H9 (cell line): ENCODE data around the gene PYGB. TPM values are rescaled to one million over a fixed set of nuclear protein-coding genes. Genes with fewer than 3 reads are reported as not detected.

Source experiments
- DNase-seq: peaks from one replicate; pipeline ENCODE4 v3.0.0-alpha.2; 2017
- H2AFZ ChIP-seq: one replicate; pipeline ENCODE4 v1.6.1; 2013; ENCODE audit warnings: mild to moderate bottlenecking, low read length, control low read depth, moderate library complexity
- H2AK5ac ChIP-seq: 2 replicates; pipeline ENCODE4 v1.6.1; 2013; ENCODE audit warnings: low read length, control low read depth, mixed read lengths; ENCODE audit not compliant: insufficient read length
- H2BK120ac ChIP-seq: one replicate; pipeline ENCODE4 v1.6.1; 2013; ENCODE audit warnings: low read depth, mild to moderate bottlenecking, low read length, control low read depth, inconsistent platforms; ENCODE audit not compliant: poor library complexity, severe bottlenecking
- H2BK12ac ChIP-seq: 2 replicates; pipeline ENCODE4 v1.6.1; 2013; ENCODE audit warnings: low read length, control low read depth, mixed read lengths, low read depth; ENCODE audit not compliant: insufficient read length
- H2BK15ac ChIP-seq: 2 replicates; pipeline ENCODE4 v1.6.1; 2013; ENCODE audit warnings: low read depth, low read length, control low read depth
- H2BK20ac ChIP-seq: one replicate; pipeline ENCODE4 v1.6.1; 2013; ENCODE audit warnings: low read depth, mild to moderate bottlenecking, low read length, control low read depth, inconsistent platforms; ENCODE audit not compliant: poor library complexity, severe bottlenecking
- H2BK5ac ChIP-seq: 2 replicates; pipeline ENCODE4 v1.6.1; 2013; ENCODE audit warnings: low read length, control low read depth, mixed read lengths; ENCODE audit not compliant: insufficient read length
- H3K14ac ChIP-seq: 2 replicates; pipeline ENCODE4 v1.6.1; 2013; ENCODE audit warnings: low read length, control low read depth; ENCODE audit not compliant: insufficient read depth
- H3K18ac ChIP-seq: 2 replicates; pipeline ENCODE4 v1.6.1; 2013; ENCODE audit warnings: low read depth, mild to moderate bottlenecking, mixed read lengths, low read length, control low read depth; ENCODE audit not compliant: insufficient read length
- H3K23ac ChIP-seq: 2 replicates; pipeline ENCODE4 v1.6.1; 2013; ENCODE audit warnings: low read length, control low read depth, mixed read lengths, low read depth; ENCODE audit not compliant: insufficient read length
- H3K23me2 ChIP-seq: 2 replicates; pipeline ENCODE4 v1.6.1; 2013; ENCODE audit warnings: low read depth, mild to moderate bottlenecking, mixed read lengths, low read length, control low read depth; ENCODE audit not compliant: insufficient read length, poor library complexity, severe bottlenecking
- H3K27ac ChIP-seq: 2 replicates; pipeline ENCODE4 v1.5.1; 2013; ENCODE audit warnings: low read length, control low read depth, mixed read lengths, low read depth; ENCODE audit not compliant: insufficient read length
- H3K27me3 ChIP-seq: 2 replicates; pipeline ENCODE4 v1.6.1; 2013; ENCODE audit warnings: low read length, control low read depth, inconsistent platforms; ENCODE audit not compliant: insufficient read depth
- H3K4ac ChIP-seq: 2 replicates; pipeline ENCODE4 v1.6.1; 2013; ENCODE audit warnings: low read depth, mild to moderate bottlenecking, control low read depth, inconsistent platforms, low read length, moderate library complexity
- H3K4me1 ChIP-seq: 2 replicates; pipeline ENCODE4 v1.6.1; 2013; ENCODE audit warnings: low read length, control low read depth, inconsistent platforms; ENCODE audit not compliant: insufficient read depth
- H3K4me2 ChIP-seq: 2 replicates; pipeline ENCODE4 v1.6.1; 2013; ENCODE audit warnings: low read length, control low read depth, mixed read lengths; ENCODE audit not compliant: insufficient read length, insufficient read depth
- H3K56ac ChIP-seq: 2 replicates; pipeline ENCODE4 v1.6.1; 2013; ENCODE audit warnings: low read depth, mild to moderate bottlenecking, mixed read lengths, low read length, control low read depth; ENCODE audit not compliant: insufficient read length
- H3K79me1 ChIP-seq: 2 replicates; pipeline ENCODE4 v1.6.1; 2013; ENCODE audit warnings: low read depth, mild to moderate bottlenecking, moderate library complexity, low read length, control low read depth, inconsistent platforms; ENCODE audit not compliant: insufficient read depth, poor library complexity, severe bottlenecking
- H3K79me2 ChIP-seq: 2 replicates; pipeline ENCODE4 v1.6.1; 2013; ENCODE audit warnings: low read length, control low read depth, inconsistent platforms; ENCODE audit not compliant: insufficient read depth
- H3K9ac ChIP-seq: 2 replicates; pipeline ENCODE4 v1.6.1; 2013; ENCODE audit warnings: low read length, control low read depth, mixed read lengths; ENCODE audit not compliant: insufficient read length; ENCODE audit errors: extremely low read depth
- H3K9me3 ChIP-seq: one replicate; pipeline ENCODE4 v1.6.1; 2013; ENCODE audit warnings: low read depth, low read length, inconsistent platforms; ENCODE audit not compliant: control insufficient read depth
- H3T11ph ChIP-seq: one replicate; pipeline ENCODE4 v1.6.1; 2013; ENCODE audit warnings: mild to moderate bottlenecking, low read length, control low read depth, inconsistent platforms
- H4K20me1 ChIP-seq: one replicate; pipeline ENCODE4 v1.6.1; 2013; ENCODE audit not compliant: control insufficient read depth, insufficient read length, insufficient read depth
- H4K5ac ChIP-seq: 2 replicates; pipeline ENCODE4 v1.6.1; 2013; ENCODE audit warnings: low read depth, mild to moderate bottlenecking, mixed read lengths, low read length, control low read depth; ENCODE audit not compliant: insufficient read length
- H4K8ac ChIP-seq: replicated peaks from 2 replicates; pipeline ENCODE4 v1.6.1; 2013; ENCODE audit warnings: low read length, control low read depth, mixed read lengths, low read depth; ENCODE audit not compliant: insufficient read length
- H4K91ac ChIP-seq: 2 replicates; pipeline ENCODE4 v1.6.1; 2013; ENCODE audit warnings: low read depth, mild to moderate bottlenecking, moderate library complexity, mixed read lengths, low read length, control low read depth; ENCODE audit not compliant: insufficient read length
- H3K27ac Mint-ChIP-seq, 3 experiments: 2 replicates in 2 of 3; 3 replicates in 1 of 3; pipeline ENCODE4 v1.8.0; 2020 to 2021; ENCODE audit warnings: mixed read lengths in 3 of 3, mild to moderate bottlenecking in 1 of 3, moderate library complexity in 1 of 3
- H3K27me3 Mint-ChIP-seq: 2 replicates; pipeline ENCODE4 v1.8.0; 2021; ENCODE audit warnings: low read depth, mild to moderate bottlenecking, moderate library complexity, mixed read lengths
- H3K36me3 Mint-ChIP-seq, 3 experiments: 2 replicates in 2 of 3; 3 replicates in 1 of 3; pipeline ENCODE4 v1.8.0; 2020 to 2021; ENCODE audit warnings: low read depth in 3 of 3, mixed read lengths in 3 of 3; ENCODE audit not compliant: insufficient read depth in 1 of 3
- H3K4me1 Mint-ChIP-seq, 2 experiments: 2 replicates each; pipeline ENCODE4 v1.8.0; 2020; ENCODE audit warnings: mixed read lengths in 2 of 2
- H3K4me3 Mint-ChIP-seq, 2 experiments: 2 replicates in 1 of 2; 3 replicates in 1 of 2; pipeline ENCODE4 v1.8.0; 2020 to 2021; ENCODE audit warnings: mild to moderate bottlenecking in 2 of 2, mixed read lengths in 2 of 2, moderate library complexity in 1 of 2
- H3K9me3 Mint-ChIP-seq, 2 experiments: 2 replicates in 1 of 2; 3 replicates in 1 of 2; pipeline ENCODE4 v1.8.0; 2020; ENCODE audit warnings: mild to moderate bottlenecking in 2 of 2, mixed read lengths in 2 of 2, moderate library complexity in 1 of 2
- CTCF ChIP-seq: fragments of 200-600 bp; sonication (generic); conservative IDR thresholded peaks from 3 replicates; pipeline ENCODE4 v1.8.0; 2021; ENCODE audit warnings: antibody characterized with exemption, mild to moderate bottlenecking
- WGBS: extraction: QIAGEN DNeasy Blood & Tissue Kit; methylation state at CpG from one replicate; pipeline ENCODE4 v1.1.7; 2013; ENCODE audit warnings: missing lambda C conversion rate, low lambda C conversion rate, mixed read lengths; ENCODE audit not compliant: insufficient read length; ENCODE audit errors: extremely low coverage; 5-methylcytosine and 5-hydroxymethylcytosine counted together
- total RNA-seq: library from RNA; stranded (reverse); gene quantifications from 2 replicates; pipeline ENCODE4 v1.2.1, GENCODE V29; 2021

Gene PYGB
- total RNA-seq, 1 experiment from 2014 or later, result 46.9 TPM

GRCh38 chr20:25214819-25215218 is 33.1 kb upstream of the PYGB start:
- DNase-seq, result no peak
- Histone ChIP-seq H2AK5ac (no peak overlapping the region), H2BK12ac (no peak overlapping the region), H3K56ac (no peak overlapping the region), H4K5ac (no peak overlapping the region), H3K79me2 (no peaks in the 10 kb centered on the region), H2BK20ac (no peak overlapping the region), H3K4me2 (no peak overlapping the region), H3K14ac (no peak overlapping the region), H2BK5ac (no peak overlapping the region), H3K18ac (no peak overlapping the region), H3K23ac (no peak overlapping the region), H3K27me3 (no peaks in the 10 kb centered on the region), H3K4ac (no peak overlapping the region), H3T11ph (no peak overlapping the region), H2AFZ (no peak overlapping the region), H4K8ac (no peak overlapping the region), H3K23me2 (no peaks in the 10 kb centered on the region), H3K9me3 (no peaks in the 10 kb centered on the region), H3K9ac (no peak overlapping the region), H4K20me1 (no peaks in the 10 kb centered on the region), H3K79me1 (no peaks in the 10 kb centered on the region), H3K27ac (no peak overlapping the region), H2BK15ac (no peak overlapping the region), H4K91ac (no peak overlapping the region), H2BK120ac (no peak overlapping the region), H3K4me1 (no peaks in the 10 kb centered on the region)
- no peak overlapping the region for H3K27ac Mint-ChIP-seq
- peaks cover 0 to 2% of the 10 kb centered on the region in 2 experiments; a peak in 2 of 4 replicates for H3K4me1 Mint-ChIP-seq
- H3K9me3 Mint-ChIP-seq, result no peaks in the 10 kb centered on the region
- no peak for TF ChIP-seq CTCF
- WGBS, result no CpG with 5 or more reads among the region's 7 CpGs
- H3K4me3 Mint-ChIP-seq, result no peak overlapping the region
- peaks cover 5 to 66% (median 30%) of the 10 kb centered on the region in 3 experiments; a peak in 6 of 7 replicates for H3K36me3 Mint-ChIP-seq
- no peaks in the 10 kb centered on the region for H3K27me3 Mint-ChIP-seq
